Activated naive CD4-positive, alpha-beta T cell treated with anti-CD3 and anti-CD28 coated beads, Interleukin-2, amount 50 U/mL, for 72 hours (primary cell): ENCODE results near the gene NOL3. TPM values are rescaled to one million over a fixed set of nuclear protein-coding genes. Genes with fewer than 3 reads are reported as not detected.

Experiments used
- ATAC-seq, 2 donors: fragments of 150-1000 bp; cut with Tn5 transposase; 2 replicates each; pipeline ENCODE4 v1.10.0; 2021; ENCODE audit warnings: mild to moderate bottlenecking in 2 of 2, moderate library complexity in 2 of 2
- DNase-seq, 2 donors: peaks; one replicate each; pipeline ENCODE4 v3.0.0; 2021 to 2022; ENCODE audit warnings: low spot score in 2 of 2
- H3K27ac Mint-ChIP-seq, 2 donors: one replicate each; pipeline ENCODE4 v1.8.0; 2022; ENCODE audit warnings: mild to moderate bottlenecking in 2 of 2, mixed read lengths in 2 of 2
- H3K36me3 Mint-ChIP-seq, 2 donors: one replicate each; pipeline ENCODE4 v1.8.0; 2022; ENCODE audit warnings: mixed read lengths in 2 of 2
- H3K9me3 Mint-ChIP-seq, 2 donors: one replicate each; pipeline ENCODE4 v1.8.0; 2022; ENCODE audit warnings: mixed read lengths in 2 of 2
- total RNA-seq, 2 donors: library from RNA; stranded (reverse); gene quantifications; one replicate each; pipeline ENCODE4 v1.2.3, GENCODE V29; 2022

The NOL3 gene
- total RNA-seq, 2 donors from 2014 or later = 9.2 to 43.4 TPM

DNA sequence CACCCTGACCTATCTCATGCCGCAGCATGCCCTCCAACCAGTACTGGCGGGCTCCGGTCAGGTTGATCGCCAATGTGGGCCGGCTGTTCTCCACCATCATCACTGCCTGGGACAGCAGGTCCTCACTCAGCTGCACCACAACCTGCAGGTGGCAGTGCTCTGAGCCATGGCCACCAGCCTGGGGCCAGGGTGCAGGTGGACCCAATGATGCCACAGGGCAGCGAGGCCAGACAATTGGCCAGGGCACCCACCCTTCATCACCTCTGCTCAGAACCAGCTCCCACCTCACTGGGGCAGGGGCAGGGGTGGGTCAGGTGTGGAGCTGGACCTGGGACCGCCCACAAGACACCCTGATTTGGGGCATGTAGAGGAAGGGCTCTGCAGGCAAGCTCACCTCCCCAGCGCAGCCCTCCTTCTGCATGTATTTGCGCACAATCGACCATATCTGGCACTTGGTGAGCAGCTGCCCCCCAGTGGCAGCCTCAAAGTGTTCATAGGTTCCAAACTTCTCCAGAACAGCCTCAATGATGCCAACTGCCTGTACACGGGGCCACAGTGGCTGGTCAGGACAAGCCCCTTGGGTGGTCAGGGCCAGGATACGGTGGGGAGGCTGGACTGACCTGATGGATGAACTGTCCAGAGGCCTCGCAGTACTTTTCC lies 9.2 kb downstream of the NOL3 start:
- DNase-seq = no peak

DNA sequence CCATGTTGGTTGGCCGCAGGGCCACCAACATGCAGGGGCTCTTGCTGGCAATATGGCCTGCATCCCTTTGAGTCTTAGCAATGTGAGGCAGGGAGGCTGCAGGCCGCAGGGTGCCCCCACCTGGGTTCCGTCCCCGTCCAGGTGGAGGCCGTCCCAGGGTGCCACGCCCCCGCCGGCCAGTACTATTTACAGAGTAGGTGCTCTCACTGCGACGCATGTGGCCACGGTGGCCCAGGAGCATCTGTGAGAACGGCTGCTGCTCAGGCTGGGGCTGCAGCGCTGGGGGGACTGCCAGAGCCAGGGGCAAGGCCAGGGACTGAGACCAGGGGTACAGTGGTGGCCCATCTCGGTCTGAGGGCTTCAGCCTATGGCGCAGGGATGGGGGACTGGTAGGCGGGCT lies 9.8 kb downstream of the NOL3 start:
- DNase-seq = no peak
- H3K9me3 Mint-ChIP-seq = no peaks in the 10 kb centered on the region
- H3K36me3 Mint-ChIP-seq = peaks cover 0 to 24% of the 10 kb centered on the region in 2 donors
- no peak overlapping the region for H3K27ac Mint-ChIP-seq
- ATAC-seq = no peak

More for the DNA sequence above, 9.2 kb downstream of the NOL3 start:
- ATAC-seq = no peak
- H3K27ac Mint-ChIP-seq = no peak overlapping the region
- no peaks in the 10 kb centered on the region for H3K9me3 Mint-ChIP-seq
- H3K36me3 Mint-ChIP-seq = peaks cover 0 to 25% of the 10 kb centered on the region in 2 donors

- no peak overlapping the region for H3K27ac Mint-ChIP-seq
- no peak for DNase-seq
- peaks cover 0 to 13% of the 10 kb centered on the region in 2 donors for H3K36me3 Mint-ChIP-seq
- no peak for ATAC-seq
- H3K9me3 Mint-ChIP-seq = no peaks in the 10 kb centered on the region
Observed at GRCh38 chr16:67181346-67181745, 11.0 kb downstream of the NOL3 start.

DNA sequence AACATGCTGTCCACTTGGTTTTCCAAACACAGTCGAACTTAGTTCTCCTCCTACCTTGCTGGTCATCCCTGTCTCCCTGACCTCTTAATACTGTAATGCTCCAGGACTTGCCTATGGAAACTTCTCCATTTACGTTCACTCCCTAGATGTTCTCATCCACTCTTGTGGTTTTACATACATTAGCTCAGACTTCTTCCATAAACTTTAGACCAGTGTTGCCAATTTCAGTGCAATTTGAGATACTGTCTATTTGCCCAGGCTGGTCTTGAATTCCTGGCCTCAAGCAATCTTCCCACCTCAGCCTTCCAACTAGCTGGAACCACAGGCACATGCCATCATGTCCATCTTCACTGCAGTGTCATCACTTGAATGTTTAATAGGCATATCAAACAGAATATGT lies 11.9 kb downstream of the NOL3 start:
- ATAC-seq (no peak), DNase-seq (no peak)
- Mint-ChIP-seq H3K27ac (no peak overlapping the region), H3K36me3 (peaks cover 0 to 11% of the 10 kb centered on the region in 2 donors), H3K9me3 (no peaks in the 10 kb centered on the region)

DNA sequence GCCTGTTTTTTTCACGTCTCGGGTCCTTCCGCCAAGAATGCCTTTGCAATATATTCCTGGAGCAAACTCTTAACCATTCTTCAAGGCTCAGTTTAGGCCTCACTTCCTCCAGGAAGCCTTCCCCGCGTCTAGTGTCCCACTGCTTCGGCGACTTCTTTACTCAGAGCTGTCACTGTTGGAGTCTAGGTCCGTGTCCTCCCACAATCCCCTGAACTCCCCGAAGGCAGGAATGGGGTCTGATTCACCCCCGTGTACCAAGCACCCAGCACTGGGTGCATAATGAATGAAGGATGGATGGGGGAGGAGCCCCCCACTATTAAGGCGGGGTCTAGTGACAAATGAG lies 12.9 kb downstream of the NOL3 start:
- Mint-ChIP-seq H3K9me3 (no peaks in the 10 kb centered on the region), H3K36me3 (peaks cover 0 to 6% of the 10 kb centered on the region in 2 donors), H3K27ac (no peak overlapping the region)
- ATAC-seq (no peak), DNase-seq (no peak)

GRCh38 chr16:67183627-67184452 lies 13.5 kb downstream of the NOL3 start, which contains the start of gene MATCAP1:
Gene MATCAP1 (minus strand): TSS chr16:67183963. CDS start chr16:67180610, 3,353 bp downstream.
- Mint-ChIP-seq H3K27ac (no peak within 1 kb of the TSS), H3K9me3 (no peaks in the 10 kb centered on the region), H3K36me3 (peaks cover 0 to 3% of the 10 kb centered on the region in 2 donors)
- peak; percentile 96 to 97 for ATAC-seq
- DNase-seq = peak; percentile 93 to 94

GRCh38 chr16:67184453-67184994 lies 14.2 kb downstream of the NOL3 start:
- DNase-seq (no peak), ATAC-seq (peak; percentile 5 to 12)
- H3K27ac Mint-ChIP-seq = no peak overlapping the region
- H3K36me3 Mint-ChIP-seq = no peaks in the 10 kb centered on the region
- H3K9me3 Mint-ChIP-seq = no peaks in the 10 kb centered on the region

GRCh38 chr16:67184995-67185650 lies 14.8 kb downstream of the NOL3 start:
- ATAC-seq = peak in 1 of 2 donors; percentile 26
- Mint-ChIP-seq H3K9me3 (no peaks in the 10 kb centered on the region), H3K27ac (peak overlapping the region in 1 of 2 donors; percentile 68)

GRCh38 chr16:67185651-67186134 lies 15.4 kb downstream of the NOL3 start:
- DNase-seq = no peak
- no peak for ATAC-seq
- H3K27ac Mint-ChIP-seq = no peak overlapping the region

More at GRCh38 chr16:67184995-67185650, 14.8 kb downstream of the NOL3 start:
- DNase-seq = peak; percentile 74 to 91
- no peaks in the 10 kb centered on the region for H3K36me3 Mint-ChIP-seq

GRCh38 chr16:67186550-67186950 lies 16.2 kb downstream of the NOL3 start:
- Mint-ChIP-seq H3K27ac (no peak overlapping the region), H3K9me3 (no peaks in the 10 kb centered on the region)
- DNase-seq = no peak

More at GRCh38 chr16:67185651-67186134, 15.4 kb downstream of the NOL3 start:
- H3K9me3 Mint-ChIP-seq = no peaks in the 10 kb centered on the region
- H3K36me3 Mint-ChIP-seq = no peaks in the 10 kb centered on the region

DNA sequence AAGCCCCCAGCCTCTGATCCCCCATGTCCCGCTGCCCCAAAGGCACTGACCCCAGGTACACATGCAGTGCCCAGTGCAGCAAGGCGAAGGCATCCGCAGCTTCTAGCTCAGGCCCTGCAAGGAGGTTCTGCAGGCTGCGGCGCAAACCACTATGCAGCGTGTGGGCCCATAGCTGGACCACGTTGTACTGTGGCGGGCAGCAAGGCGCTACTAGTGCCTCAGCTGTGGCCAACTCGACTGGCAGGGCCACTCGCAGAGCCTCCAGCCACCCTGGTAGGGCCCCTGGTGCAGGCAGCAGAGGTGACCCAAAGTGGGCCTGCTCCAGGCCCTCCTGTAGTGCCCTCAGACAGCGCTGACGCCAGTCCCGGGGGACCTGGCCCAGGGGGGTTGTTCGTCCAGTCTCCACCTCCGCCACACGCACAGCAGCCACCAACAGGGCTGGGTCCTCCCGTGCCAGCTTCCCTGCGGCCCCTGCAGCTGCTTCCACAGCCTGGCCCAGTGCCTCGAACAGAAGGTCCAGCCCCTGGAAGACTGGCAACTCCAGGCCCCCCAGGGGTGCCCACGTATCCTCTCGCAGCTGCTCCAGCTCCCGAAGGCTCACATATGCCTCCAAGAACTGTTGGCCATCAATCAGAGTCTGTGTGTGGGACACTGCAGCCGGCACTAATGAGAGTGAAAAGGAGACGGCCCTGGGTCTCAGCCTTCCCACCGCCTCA lies 17.0 kb downstream of the NOL3 start:
- no peak for ATAC-seq
- Mint-ChIP-seq H3K36me3 (peaks cover under 1 to 9% of the 10 kb centered on the region in 2 donors), H3K27ac (no peak overlapping the region), H3K9me3 (no peaks in the 10 kb centered on the region)
- no peak for DNase-seq

More at GRCh38 chr16:67186550-67186950, 16.2 kb downstream of the NOL3 start:
- peaks cover 0 to 5% of the 10 kb centered on the region in 2 donors for H3K36me3 Mint-ChIP-seq
- no peak for ATAC-seq

- ATAC-seq = no peak
Observed at GRCh38 chr16:67188323-67188722, 18.0 kb downstream of the NOL3 start.

DNA sequence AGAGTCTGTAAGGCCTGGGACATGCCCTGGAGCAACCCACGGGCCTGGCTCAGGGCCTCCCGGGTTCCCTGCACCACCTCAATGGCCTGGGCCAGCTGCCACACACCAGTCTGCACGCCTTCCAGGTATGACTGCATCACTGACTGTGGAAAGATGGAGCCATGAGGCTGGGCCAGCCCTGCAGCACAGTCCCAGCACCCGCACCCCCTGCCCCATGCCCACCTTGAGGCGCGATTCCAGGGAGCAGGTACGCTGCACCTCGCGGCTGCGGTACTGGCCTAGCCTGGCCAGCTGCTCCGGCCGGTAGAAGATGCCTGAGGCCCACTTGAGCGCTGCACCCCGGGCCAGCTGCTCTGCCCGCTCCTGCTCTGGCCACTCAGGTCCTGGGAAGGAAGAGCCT lies 18.5 kb downstream of the NOL3 start:
- H3K27ac Mint-ChIP-seq = no peak overlapping the region
- peaks cover 7 to 22% of the 10 kb centered on the region in 2 donors for H3K36me3 Mint-ChIP-seq
- no peaks in the 10 kb centered on the region for H3K9me3 Mint-ChIP-seq
- ATAC-seq (no peak), DNase-seq (no peak)

More at GRCh38 chr16:67188323-67188722, 18.0 kb downstream of the NOL3 start:
- Mint-ChIP-seq H3K9me3 (no peaks in the 10 kb centered on the region), H3K36me3 (peaks cover 6 to 18% of the 10 kb centered on the region in 2 donors), H3K27ac (no peak overlapping the region)
- DNase-seq = no peak

DNA sequence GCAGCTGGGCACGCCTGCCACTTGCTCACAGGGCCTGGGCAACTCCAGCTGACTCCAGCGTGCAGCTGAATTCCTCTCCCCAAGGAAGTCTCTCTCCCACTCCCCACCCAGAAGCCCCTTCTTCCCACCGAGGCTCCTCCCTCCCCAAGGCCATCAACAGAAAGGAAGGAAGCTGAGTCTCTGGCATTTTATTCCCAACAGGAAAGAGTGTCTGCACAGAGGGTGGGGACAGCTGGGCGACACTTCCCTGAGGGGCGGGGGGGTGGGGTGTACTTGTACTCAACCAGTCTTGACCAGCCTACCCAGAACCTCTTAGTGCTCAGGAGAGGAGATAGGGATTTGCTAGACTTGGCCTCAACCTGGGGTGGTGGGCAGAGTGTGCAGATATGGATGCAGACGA lies 19.7 kb downstream of the NOL3 start, which contains the start of gene EXOC3L1:
Gene EXOC3L1, minus strand, starts transcription at position 96 of the 400 bp plus-strand sequence. CDS start 460 bp downstream, outside the sequence.
- ATAC-seq (no peak), DNase-seq (no peak)
- Mint-ChIP-seq H3K36me3 (peaks cover 13 to 27% of the 10 kb centered on the region in 2 donors), H3K9me3 (no peaks in the 10 kb centered on the region), H3K27ac (peak within 1 kb of the TSS in 1 of 2 donors; percentile 92)

- no peaks in the 10 kb centered on the region for H3K9me3 Mint-ChIP-seq
- peak overlapping the region in 1 of 2 donors; percentile 92 for H3K27ac Mint-ChIP-seq
- H3K36me3 Mint-ChIP-seq = peaks cover 13 to 30% of the 10 kb centered on the region in 2 donors
- DNase-seq (no peak), ATAC-seq (no peak)
Observed at GRCh38 chr16:67190448-67191399, 20.4 kb downstream of the NOL3 start.
